Endothelial cell of umbilical vein (primary cell): ENCODE data around the gene DLL1. TPM values are rescaled to one million over a fixed set of nuclear protein-coding genes. Genes with fewer than 3 reads are reported as not detected.

Experiments used
- BruUV-seq: library from RNA; stranded (reverse); fragments of 400-500 nt; replicated peaks from 2 replicates; lab custom pipeline; 2021; lab: Mats Ljungman, UMichigan
- CTCF ChIA-PET: fragments of 300-600, 350-600 bp; sonication (Branson Sonifier 250); formaldehyde crosslinking; loops from one replicate; lab custom pipeline; 2021; ENCODE audit warnings: antibody characterized with exemption, inconsistent platforms; lab: Charles Lee
- POLR2A ChIA-PET: fragments of 300-600, 350-600 bp; sonication (Branson Sonifier 250); formaldehyde crosslinking; loops from one replicate; lab custom pipeline; 2021; ENCODE audit warnings: antibody characterized with exemption, inconsistent platforms; lab: Charles Lee
- DNase-seq: peaks from one replicate; pipeline ENCODE4 v3.0.0-alpha.2; 2011; ENCODE audit warnings: low read depth, low spot score
- FAIRE-seq: peaks from 2 replicates; lab custom pipeline; 2011; peaks lifted over from hg19 to GRCh38; lab: Jason Lieb, UNC
- H2AFZ ChIP-seq: 2 replicates; pipeline ENCODE4 v1.6.0; 2012; ENCODE audit warnings: low read depth, low read length, control low read depth, inconsistent platforms
- H3K27ac ChIP-seq: 2 replicates; pipeline ENCODE4 v1.5.1; 2011; ENCODE audit warnings: low read depth, mild to moderate bottlenecking, control low read depth, low read length, moderate library complexity; ENCODE audit not compliant: insufficient read depth
- H3K27me3 ChIP-seq, 2 experiments: 2 replicates each; pipeline versions ENCODE4 v1.6.0 to v1.6.1; 2011; ENCODE audit warnings: low read length in 2 of 2, mixed read lengths in 1 of 2; ENCODE audit not compliant: control insufficient read depth in 2 of 2, insufficient read depth in 2 of 2
- H3K36me3 ChIP-seq, 2 experiments: 2 replicates in 1 of 2; 3 replicates in 1 of 2; pipeline ENCODE4 v1.5.1; 2011; ENCODE audit warnings: low read length in 2 of 2, mild to moderate bottlenecking in 1 of 2, moderate library complexity in 1 of 2; ENCODE audit not compliant: control insufficient read depth in 2 of 2, insufficient read depth in 2 of 2; ENCODE audit errors: extremely low read depth in 1 of 2
- H3K4me1 ChIP-seq: 3 replicates; pipeline ENCODE4 v1.5.1; 2011; ENCODE audit warnings: mild to moderate bottlenecking, low read length; ENCODE audit not compliant: control insufficient read depth, insufficient read depth; ENCODE audit errors: extremely low read depth
- H3K4me2 ChIP-seq: 2 replicates; pipeline ENCODE4 v1.6.1; 2011; ENCODE audit warnings: low read length, control low read depth, mixed read lengths; ENCODE audit not compliant: insufficient read depth
- H3K4me3 ChIP-seq, 3 experiments: fragments of 200-600 bp in 1 of 3; sonication (generic), shearing (Covaris generic) in 1 of 3; replicated peaks in 1 of 3; 2 replicates each; pipeline ENCODE4 v1.5.1; 2011 to 2016; ENCODE audit warnings: control low read depth in 3 of 3, low read length in 3 of 3, mild to moderate bottlenecking in 2 of 3, inconsistent platforms in 1 of 3, low read depth in 1 of 3, moderate library complexity in 1 of 3; ENCODE audit not compliant: insufficient read depth in 1 of 3
- H3K79me2 ChIP-seq: 2 replicates; pipeline ENCODE4 v1.6.0; 2012; ENCODE audit warnings: low read length, inconsistent platforms; ENCODE audit not compliant: control insufficient read depth, insufficient read depth
- H3K9ac ChIP-seq: replicated peaks from 2 replicates; pipeline ENCODE3; 2011; ENCODE audit warnings: low read length, control low read depth; ENCODE audit not compliant: insufficient read depth; ENCODE audit errors: extremely low read depth
- H3K9me1 ChIP-seq: replicated peaks from 3 replicates; pipeline ENCODE4 v1.6.0; 2011; ENCODE audit warnings: mild to moderate bottlenecking, low read length; ENCODE audit not compliant: control insufficient read depth, insufficient read depth; ENCODE audit errors: extremely low read depth
- H3K9me3 ChIP-seq: replicated peaks from 2 replicates; pipeline ENCODE4 v1.5.1; 2012; ENCODE audit warnings: low read length, inconsistent platforms; ENCODE audit not compliant: control insufficient read depth, insufficient read depth
- H4K20me1 ChIP-seq: replicated peaks from 2 replicates; pipeline ENCODE3; 2011; ENCODE audit warnings: mild to moderate bottlenecking, low read length; ENCODE audit not compliant: control insufficient read depth, insufficient read depth; ENCODE audit errors: extremely low read depth
- CTCF ChIP-seq, 2 donors: IDR thresholded peaks; 1 replicate in 1 of 2; 2 replicates in 1 of 2; pipeline ENCODE4 v1.5.1; 2011; ENCODE audit warnings: low read length in 2 of 2, mild to moderate bottlenecking in 2 of 2, moderate library complexity in 2 of 2, control low read depth in 1 of 2, inconsistent platforms in 1 of 2, low read depth in 1 of 2; ENCODE audit not compliant: insufficient read depth in 1 of 2; ENCODE audit errors: extremely low read depth in 1 of 2
- EZH2 ChIP-seq: IDR thresholded peaks from 2 replicates; pipeline ENCODE4 v1.6.1; 2012; ENCODE audit warnings: borderline replicate concordance, low read depth, mild to moderate bottlenecking, moderate library complexity, low read length, inconsistent platforms; ENCODE audit not compliant: severe bottlenecking
- FOS ChIP-seq: IDR thresholded peaks from 2 replicates; pipeline ENCODE4 v1.6.1; 2011; ENCODE audit warnings: mild to moderate bottlenecking, low read length, moderate library complexity, borderline replicate concordance; ENCODE audit not compliant: insufficient read depth
- GATA2 ChIP-seq: IDR thresholded peaks from 2 replicates; pipeline ENCODE4 v1.7.0; 2011; ENCODE audit warnings: low read depth, mild to moderate bottlenecking, moderate library complexity, mixed read lengths, low read length; ENCODE audit not compliant: insufficient read length, insufficient read depth
- JUN ChIP-seq: IDR thresholded peaks from 2 replicates; pipeline ENCODE4 v1.6.1; 2011; ENCODE audit warnings: borderline replicate concordance, low read depth; ENCODE audit not compliant: insufficient read length, insufficient read depth
- MAX ChIP-seq: IDR thresholded peaks from 2 replicates; pipeline ENCODE4 v1.6.1; 2011; ENCODE audit not compliant: insufficient read depth, insufficient read length
- MYC ChIP-seq: IDR thresholded peaks from one replicate; pipeline ENCODE4 v1.6.1; 2011; ENCODE audit warnings: mild to moderate bottlenecking, low read depth, low read length
- POLR2A ChIP-seq: IDR thresholded peaks from 2 replicates; pipeline ENCODE4 v1.6.1; 2012; ENCODE audit warnings: low read depth, mild to moderate bottlenecking, control low read depth, low read length
- POLR2AphosphoS5 ChIP-seq: IDR thresholded peaks from 2 replicates; pipeline ENCODE4 v1.6.1; 2012; ENCODE audit warnings: low read depth, mild to moderate bottlenecking, control low read depth, low read length, moderate library complexity; ENCODE audit not compliant: insufficient read depth
- dilution Hi-C: fragments of 300-500 bp; cut with MboI; formaldehyde crosslinking; loops from one replicate; pipeline ENCODE4 v1.15.0; 2019; ENCODE audit warnings: low sequenced_read_pairs; ENCODE audit not compliant: extremely low pct_ligation_motif_present
- intact Hi-C: fragments of 100-400 bp; cut with micrococcal nuclease; formaldehyde crosslinking; loops from one replicate; pipeline ENCODE4 v1.10.0; 2022
- polyA plus RNA-seq, 4 experiments: library from polyadenylated mRNA; depleted of rRNA in 3 of 4; stranded (reverse) in 3 of 4; unstranded in 1 of 4; fragments of >200 nt; gene quantifications; 2 replicates each; pipeline versions ENCODE4 v1.2.1 to v1.2.3, GENCODE V29; 2011 to 2012; ENCODE audit warnings: missing spikeins in 1 of 4
- total RNA-seq: library from RNA; stranded (reverse); gene quantifications from 2 replicates; pipeline ENCODE4 v1.2.3, GENCODE V29; 2021

DLL1 gene
- total and polyA plus RNA-seq, 2 donors (not counting 3 experiments of a cell fraction or from before 2014, with no cell fraction given): 1.4 to 2.3 TPM

- Histone ChIP-seq H3K9me1 (no peaks in the 10 kb centered on the region), H4K20me1 (no peaks in the 10 kb centered on the region), H3K79me2 (no peaks in the 10 kb centered on the region), H3K27me3 (peaks cover 6 to 19% of the 10 kb centered on the region in 2 experiments), H3K4me1 (peaks cover 5% of the 10 kb centered on the region), H3K9me3 (no peaks in the 10 kb centered on the region), H3K4me2 (no peak overlapping the region), H3K9ac (no peak overlapping the region), H2AFZ (no peak overlapping the region), H3K4me3 (no peak overlapping the region), H3K27ac (no peak overlapping the region), H3K36me3 (peaks cover 0 to 14% of the 10 kb centered on the region in 2 experiments)
- DNase-seq: no peak
- POLR2A ChIA-PET: no interaction called here
- no peak for TF ChIP-seq EZH2
- no peak for TF ChIP-seq FOS
- TF ChIP-seq JUN: no peak
- no peak for TF ChIP-seq POLR2AphosphoS5
- TF ChIP-seq MYC: no peak
- TF ChIP-seq GATA2: no peak
- no peak for TF ChIP-seq MAX
- no peak for TF ChIP-seq CTCF (IDR thresholded peaks at IDR 0.05; ENCODE audit: extremely low read depth in 1 of 2, insufficient read depth in 1 of 2, low read depth in 1 of 2, low read length in 2 of 2)
- no peak for TF ChIP-seq POLR2A
- CTCF ChIA-PET: interaction anchor here (1.9 kb wide), 1 partner anchor 453 kb away, joined by 8 read pairs; no protein-coding TSS in a partner anchor
- FAIRE-seq: no peak
- dilution Hi-C loops (no loop called here), intact Hi-C loops (loop anchor here (10.0 kb wide), 1 partner anchor 129 kb away; no protein-coding TSS in a partner anchor)
- no TSS peak for BruUV-seq
These were observed 6.6 kb downstream of the DLL1 start for GRCh38 chr6:170284126-170284773.
